GM12878 (cell line): Measurements from ENCODE around the gene RIC8B.
"Not testable (repeated sequence)": the region's sequence is repeated elsewhere in the genome, so short reads cannot be mapped to it uniquely, and the experiment has no call there.

Source experiments
- E4F1 ChIP-seq: fragments of 450-650 bp; IDR thresholded peaks from 2 replicates; pipeline ENCODE4 v1.6.1; 2018; ENCODE audit warnings: borderline replicate concordance, mild to moderate bottlenecking; ENCODE audit not compliant: partially characterized antibody
- NBN ChIP-seq: fragments of 450-650 bp; IDR thresholded peaks from 2 replicates; pipeline ENCODE4 v1.6.1; 2016
- POLR2A ChIP-seq: IDR thresholded peaks from 2 replicates; pipeline ENCODE4 v1.6.1; 2011; ENCODE audit warnings: low read depth, mild to moderate bottlenecking, low read length
- POLR2AphosphoS5 ChIP-seq: IDR thresholded peaks from 2 replicates; pipeline ENCODE4 v1.6.1; 2011; ENCODE audit warnings: mild to moderate bottlenecking, low read length, inconsistent platforms
- POU2F2 ChIP-seq: IDR thresholded peaks from 3 replicates; pipeline ENCODE4 v1.6.1; 2011; ENCODE audit warnings: low read depth, mild to moderate bottlenecking, low read length, borderline replicate concordance
- SMC3 ChIP-seq: IDR thresholded peaks from 2 replicates; pipeline ENCODE4 v1.6.1; 2011; ENCODE audit warnings: low read length, improper control_type of control experiment, borderline replicate concordance
- TF ChIP-seq, protein P1 (sequence below), 3 experiments: IDR thresholded peaks in 2 of 3; conservative IDR thresholded peaks in 1 of 3; 2 replicates each; pipeline ENCODE4 v1.5.1; 2011; ENCODE audit warnings: low read depth in 3 of 3, low read length in 3 of 3, mild to moderate bottlenecking in 3 of 3, control low read depth in 2 of 3, moderate library complexity in 2 of 3, inconsistent platforms in 1 of 3, mixed read lengths in 1 of 3; ENCODE audit not compliant: control insufficient read depth in 2 of 3, insufficient read depth in 1 of 3; ENCODE audit errors: extremely low read depth in 1 of 3

- TF ChIP-seq NBN, E4F1, POLR2A, POLR2AphosphoS5, SMC3, POU2F2: not testable (repeated sequence)
- TF ChIP-seq, protein P1, sequence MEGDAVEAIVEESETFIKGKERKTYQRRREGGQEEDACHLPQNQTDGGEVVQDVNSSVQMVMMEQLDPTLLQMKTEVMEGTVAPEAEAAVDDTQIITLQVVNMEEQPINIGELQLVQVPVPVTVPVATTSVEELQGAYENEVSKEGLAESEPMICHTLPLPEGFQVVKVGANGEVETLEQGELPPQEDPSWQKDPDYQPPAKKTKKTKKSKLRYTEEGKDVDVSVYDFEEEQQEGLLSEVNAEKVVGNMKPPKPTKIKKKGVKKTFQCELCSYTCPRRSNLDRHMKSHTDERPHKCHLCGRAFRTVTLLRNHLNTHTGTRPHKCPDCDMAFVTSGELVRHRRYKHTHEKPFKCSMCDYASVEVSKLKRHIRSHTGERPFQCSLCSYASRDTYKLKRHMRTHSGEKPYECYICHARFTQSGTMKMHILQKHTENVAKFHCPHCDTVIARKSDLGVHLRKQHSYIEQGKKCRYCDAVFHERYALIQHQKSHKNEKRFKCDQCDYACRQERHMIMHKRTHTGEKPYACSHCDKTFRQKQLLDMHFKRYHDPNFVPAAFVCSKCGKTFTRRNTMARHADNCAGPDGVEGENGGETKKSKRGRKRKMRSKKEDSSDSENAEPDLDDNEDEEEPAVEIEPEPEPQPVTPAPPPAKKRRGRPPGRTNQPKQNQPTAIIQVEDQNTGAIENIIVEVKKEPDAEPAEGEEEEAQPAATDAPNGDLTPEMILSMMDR (IDR thresholded peaks at IDR 0.05 in 2 of 3, conservative IDR thresholded peaks at IDR 0.05 in 1 of 3; ENCODE audit: control insufficient read depth in 2 of 3, extremely low read depth in 1 of 3, insufficient read depth in 1 of 3, low read depth in 3 of 3, low read length in 3 of 3), result not testable (repeated sequence)
Measured at GRCh38 chr12:106923594-106923993, 149.1 kb downstream of the RIC8B start.
